ENCODE data around the gene YY1AP1.
"Not testable (repeated sequence)": the region's sequence is repeated elsewhere in the genome, so short reads cannot be mapped to it uniquely, and the experiment has no call there.

YY1AP1 gene

DNA sequence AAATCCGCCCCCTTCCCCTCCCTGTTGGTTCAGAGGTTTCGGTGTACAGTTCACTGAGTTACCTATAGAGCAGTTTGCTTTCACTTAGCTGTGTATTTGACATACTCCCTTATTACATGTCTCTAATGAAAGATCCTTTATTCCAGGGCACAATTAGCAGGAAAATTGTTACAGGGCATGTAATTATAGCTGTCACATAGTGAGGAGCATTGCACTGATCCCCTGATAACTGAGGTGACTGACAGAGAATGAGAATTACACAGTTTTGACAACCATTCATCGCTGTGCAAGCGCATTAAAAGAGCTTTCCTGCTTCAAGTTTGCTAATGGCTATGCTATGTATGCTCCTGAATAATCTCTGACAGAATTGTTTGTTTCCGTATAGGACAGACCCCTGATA is 27.2 kb upstream of the YY1AP1 start:
- TF ChIP-seq, protein P1, sequence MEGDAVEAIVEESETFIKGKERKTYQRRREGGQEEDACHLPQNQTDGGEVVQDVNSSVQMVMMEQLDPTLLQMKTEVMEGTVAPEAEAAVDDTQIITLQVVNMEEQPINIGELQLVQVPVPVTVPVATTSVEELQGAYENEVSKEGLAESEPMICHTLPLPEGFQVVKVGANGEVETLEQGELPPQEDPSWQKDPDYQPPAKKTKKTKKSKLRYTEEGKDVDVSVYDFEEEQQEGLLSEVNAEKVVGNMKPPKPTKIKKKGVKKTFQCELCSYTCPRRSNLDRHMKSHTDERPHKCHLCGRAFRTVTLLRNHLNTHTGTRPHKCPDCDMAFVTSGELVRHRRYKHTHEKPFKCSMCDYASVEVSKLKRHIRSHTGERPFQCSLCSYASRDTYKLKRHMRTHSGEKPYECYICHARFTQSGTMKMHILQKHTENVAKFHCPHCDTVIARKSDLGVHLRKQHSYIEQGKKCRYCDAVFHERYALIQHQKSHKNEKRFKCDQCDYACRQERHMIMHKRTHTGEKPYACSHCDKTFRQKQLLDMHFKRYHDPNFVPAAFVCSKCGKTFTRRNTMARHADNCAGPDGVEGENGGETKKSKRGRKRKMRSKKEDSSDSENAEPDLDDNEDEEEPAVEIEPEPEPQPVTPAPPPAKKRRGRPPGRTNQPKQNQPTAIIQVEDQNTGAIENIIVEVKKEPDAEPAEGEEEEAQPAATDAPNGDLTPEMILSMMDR (IDR thresholded peaks at IDR 0.05; ENCODE audit: low read depth, low read length): no peak
- DNase-seq (ENCODE audit: low read depth in 2 of 2): no peak
- no peak overlapping the region for H3K4me3 ChIP-seq (replicated peaks in 1 of 2; ENCODE audit: low read depth in 2 of 2, low read length in 2 of 2)

DNA sequence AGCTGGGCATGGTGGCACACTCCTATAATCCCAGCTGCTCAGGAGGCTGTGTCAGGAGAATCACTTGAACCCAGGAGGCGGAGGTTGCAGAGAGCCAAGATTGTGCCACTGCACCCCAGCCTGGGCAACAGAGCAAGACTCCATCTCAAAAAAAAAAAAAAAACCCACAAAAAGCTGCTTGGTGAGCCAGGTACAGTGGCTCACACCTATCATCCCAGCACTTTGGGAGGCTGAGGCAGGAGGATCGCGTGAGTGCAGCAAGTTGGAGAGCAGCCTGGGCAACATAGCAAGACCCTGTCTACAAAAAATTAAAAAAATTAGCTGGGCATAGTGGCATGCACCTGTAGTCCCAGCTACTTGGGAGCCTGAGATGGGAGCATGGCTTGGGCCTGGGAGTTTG is 26.5 kb upstream of the YY1AP1 start:
- H3K4me3 ChIP-seq (replicated peaks in 1 of 2; ENCODE audit: low read depth in 2 of 2, low read length in 2 of 2); DNase-seq (ENCODE audit: low read depth in 2 of 2): not testable (repeated sequence)

DNA sequence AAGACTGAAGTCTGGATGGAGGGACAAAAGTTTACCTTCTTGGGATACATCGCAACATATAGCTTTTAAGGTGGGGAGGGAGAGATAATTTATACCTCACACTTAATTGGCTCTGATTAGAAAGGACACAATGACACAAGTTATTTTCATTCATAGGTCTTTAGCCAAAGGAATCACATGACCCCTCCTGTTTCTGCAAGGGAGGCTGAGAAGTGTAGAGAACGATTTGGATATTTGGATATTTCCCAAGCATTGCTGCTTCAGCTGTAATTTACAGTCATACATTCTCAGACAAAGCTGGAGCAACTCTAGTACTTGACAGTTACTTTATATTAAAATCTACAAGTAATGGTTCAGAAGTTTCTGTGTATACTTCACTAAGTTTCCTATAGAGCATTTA is 24.5 kb upstream of the YY1AP1 start:
- TF ChIP-seq, protein P1 (IDR thresholded peaks at IDR 0.05; ENCODE audit: low read depth, low read length): no peak
- H3K4me3 ChIP-seq (replicated peaks in 1 of 2; ENCODE audit: low read depth in 2 of 2, low read length in 2 of 2): no peak overlapping the region
- DNase-seq (ENCODE audit: low read depth in 2 of 2): peak in 1 of 2 donors; percentile 26

DNA sequence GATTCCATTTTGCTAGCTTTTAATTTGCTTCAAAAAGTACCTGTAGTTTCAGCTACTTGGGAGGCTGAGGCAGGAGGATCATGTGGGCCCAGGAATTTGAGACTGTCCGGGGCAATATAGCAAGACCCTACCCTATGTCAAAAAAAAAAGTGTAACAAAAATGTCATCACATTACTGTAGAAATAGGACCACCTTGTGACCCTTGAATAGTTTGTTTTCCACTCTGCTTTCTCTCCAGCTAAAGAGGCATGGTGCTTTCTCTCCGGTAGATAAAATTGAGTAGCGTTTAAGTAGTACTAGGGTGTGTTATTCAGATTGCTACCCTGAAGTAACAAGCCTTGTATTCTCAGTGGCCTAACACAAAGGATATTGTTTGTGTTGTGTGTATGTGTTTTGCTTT is 24.1 kb upstream of the YY1AP1 start:
- peak in 1 of 2 donors; percentile 15 for DNase-seq (ENCODE audit: low read depth in 2 of 2)
- TF ChIP-seq, protein P1 (IDR thresholded peaks at IDR 0.05; ENCODE audit: low read depth, low read length): peak; percentile 5
- H3K4me3 ChIP-seq (replicated peaks in 1 of 2; ENCODE audit: low read depth in 2 of 2, low read length in 2 of 2): not testable (repeated sequence)

DNA sequence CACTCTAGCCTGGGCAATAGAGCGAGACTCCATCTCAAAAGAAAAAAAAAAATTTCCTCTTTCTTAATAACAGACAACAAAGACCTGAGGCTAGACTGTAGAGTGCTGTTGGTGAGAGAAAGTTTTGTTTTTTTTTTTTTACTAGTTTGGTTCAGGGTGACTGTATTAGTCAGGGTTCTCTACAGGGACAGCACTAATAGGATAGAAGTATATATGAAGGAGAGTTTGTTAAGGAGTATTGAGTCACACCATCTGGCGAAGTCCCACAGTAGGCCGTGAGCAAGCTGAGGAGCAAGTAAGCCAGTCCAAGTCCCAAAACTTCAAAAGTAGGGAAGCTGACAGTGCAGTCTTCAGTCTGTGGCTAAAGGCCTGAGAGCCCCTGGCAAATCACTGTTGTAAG is 22.9 kb upstream of the YY1AP1 start:
- DNase-seq (ENCODE audit: low read depth in 2 of 2); H3K4me3 ChIP-seq (replicated peaks in 1 of 2; ENCODE audit: low read depth in 2 of 2, low read length in 2 of 2): not testable (repeated sequence)

DNA sequence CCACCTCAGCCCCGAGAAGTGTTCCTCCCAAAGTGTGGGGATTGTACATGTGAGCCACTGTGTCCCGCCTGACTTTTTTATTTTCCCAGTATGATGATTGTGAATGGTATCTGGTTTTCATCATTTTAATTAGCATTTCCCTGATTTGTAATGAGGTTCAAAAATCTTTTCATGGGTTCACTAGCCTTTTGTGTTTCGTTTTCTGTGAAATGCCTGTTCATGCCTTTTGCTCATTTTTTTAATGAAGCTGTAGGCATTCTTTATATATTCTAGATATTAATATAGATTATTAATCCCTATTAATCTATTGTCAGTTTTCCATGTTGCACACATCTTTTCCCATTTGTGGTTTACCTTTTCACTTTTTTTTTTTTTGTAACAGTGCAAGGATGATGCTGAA is 20.8 kb upstream of the YY1AP1 start:
- TF ChIP-seq, protein P1 (IDR thresholded peaks at IDR 0.05; ENCODE audit: low read depth, low read length): no peak
- no peak for DNase-seq (ENCODE audit: low read depth in 2 of 2)
- no peak overlapping the region for H3K4me3 ChIP-seq (replicated peaks in 1 of 2; ENCODE audit: low read depth in 2 of 2, low read length in 2 of 2)

DNA sequence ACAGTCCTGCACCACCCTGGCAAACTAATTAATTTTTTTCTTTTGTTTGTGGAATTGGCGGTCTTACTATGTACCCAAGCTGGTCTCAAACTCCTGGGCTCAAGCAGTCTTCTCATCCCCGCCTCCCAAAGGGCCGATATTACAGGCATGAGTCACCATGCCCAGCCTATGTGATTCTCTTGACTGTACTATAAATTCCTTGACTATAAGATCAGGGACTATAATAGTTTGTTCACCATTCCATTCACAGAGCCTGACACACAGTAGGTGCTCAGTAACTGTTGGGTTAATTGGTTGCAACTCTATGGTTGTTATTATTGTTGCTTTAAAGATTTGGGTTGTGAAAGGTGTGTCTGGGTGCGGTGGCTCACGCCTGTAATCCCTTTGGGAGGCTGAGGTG is 17.6 kb upstream of the YY1AP1 start:
- TF ChIP-seq, protein P1 (IDR thresholded peaks at IDR 0.05; ENCODE audit: low read depth, low read length): no peak
- H3K4me3 ChIP-seq (replicated peaks in 1 of 2; ENCODE audit: low read depth in 2 of 2, low read length in 2 of 2): no peak overlapping the region
- peak; percentile 35 to 79 for DNase-seq (ENCODE audit: low read depth in 2 of 2)

DNA sequence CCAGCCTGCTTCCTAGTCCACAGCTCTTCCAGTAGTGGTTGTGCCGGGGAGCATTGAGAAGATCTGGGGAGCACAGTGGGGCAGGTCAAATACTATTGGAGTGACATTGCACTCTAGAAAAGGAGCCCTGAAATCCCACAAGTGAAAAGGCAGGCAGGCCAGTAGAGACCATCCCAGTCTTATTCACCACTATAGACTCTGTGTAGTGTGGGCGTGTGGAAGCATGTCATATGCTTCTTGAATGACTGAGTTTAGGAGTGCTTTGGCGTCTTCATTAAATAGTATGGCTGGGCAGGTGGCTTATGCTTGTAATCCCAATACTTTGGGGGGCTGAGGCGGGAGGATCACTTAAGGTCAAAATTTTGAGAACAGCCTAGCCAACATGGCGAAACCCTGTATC is 15.8 kb upstream of the YY1AP1 start:
- H3K4me3 ChIP-seq (replicated peaks in 1 of 2; ENCODE audit: low read depth in 2 of 2, low read length in 2 of 2); DNase-seq (ENCODE audit: low read depth in 2 of 2): not testable (repeated sequence)

DNA sequence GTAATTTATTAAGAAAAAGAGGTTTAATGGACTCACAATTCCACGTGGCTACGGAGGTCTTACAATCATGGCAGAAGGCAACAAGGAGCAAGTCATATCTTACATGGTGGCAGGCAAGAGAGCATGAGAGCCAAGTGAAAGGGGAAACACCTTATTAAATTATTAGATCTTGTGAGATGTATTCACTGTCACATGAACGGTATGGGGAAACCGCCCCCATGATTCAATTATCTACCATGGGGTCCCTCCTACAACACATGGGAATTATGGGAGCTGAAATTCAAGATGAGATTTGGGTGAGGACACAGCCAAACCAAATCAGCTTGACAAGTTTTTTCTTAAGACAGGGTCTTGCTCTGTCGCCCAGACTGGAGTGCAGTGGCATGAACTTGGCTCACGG is 14.6 kb upstream of the YY1AP1 start:
- TF ChIP-seq, protein P1 (IDR thresholded peaks at IDR 0.05; ENCODE audit: low read depth, low read length): no peak
- DNase-seq (ENCODE audit: low read depth in 2 of 2): no peak
- no peak overlapping the region for H3K4me3 ChIP-seq (replicated peaks in 1 of 2; ENCODE audit: low read depth in 2 of 2, low read length in 2 of 2)

DNA sequence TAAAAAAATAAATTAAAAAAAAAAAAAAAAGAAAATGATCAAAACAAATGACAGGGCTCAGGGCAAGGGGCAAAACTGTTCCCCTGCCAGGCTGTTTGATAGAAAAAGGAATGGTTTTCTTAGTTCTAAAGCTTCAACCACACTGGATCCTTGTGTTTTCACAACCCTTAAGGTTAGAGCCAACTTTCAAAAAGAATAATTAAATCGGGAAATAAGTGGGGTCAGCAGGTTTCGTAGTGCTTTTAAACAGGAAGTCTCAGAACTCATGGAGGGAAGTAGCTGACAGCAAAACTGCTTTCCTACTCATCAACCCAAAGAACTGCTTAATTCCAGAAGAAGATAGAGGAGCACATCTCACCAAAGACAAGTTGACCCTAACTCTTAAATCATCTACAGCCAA is 13.1 kb upstream of the YY1AP1 start:
- not testable (repeated sequence) for DNase-seq (ENCODE audit: low read depth in 2 of 2); H3K4me3 ChIP-seq (replicated peaks in 1 of 2; ENCODE audit: low read depth in 2 of 2, low read length in 2 of 2)

DNA sequence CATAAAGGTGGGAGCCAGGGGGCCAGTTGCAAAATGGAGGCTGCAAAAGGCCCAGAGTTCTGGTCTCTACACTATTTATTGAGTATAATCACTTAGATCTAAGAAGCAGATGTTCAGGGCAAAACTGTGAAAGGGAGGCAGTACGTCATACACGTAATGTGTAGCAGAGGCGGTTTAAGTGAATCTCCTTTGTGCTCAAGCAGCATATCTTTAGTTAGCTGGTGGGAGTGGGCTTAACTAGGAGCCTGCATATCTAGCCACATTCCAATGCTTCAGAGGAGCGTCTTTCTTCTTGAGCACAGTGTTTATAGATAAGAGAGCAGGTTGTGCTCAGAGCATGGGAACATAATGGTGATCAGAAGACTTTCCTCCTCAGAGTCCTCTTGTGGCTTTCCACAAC is 10.5 kb upstream of the YY1AP1 start:
- not testable (repeated sequence) for DNase-seq (ENCODE audit: low read depth in 2 of 2)

More for the DNA sequence above, 10.5 kb upstream of the YY1AP1 start:
- not testable (repeated sequence) for H3K4me3 ChIP-seq (replicated peaks in 1 of 2; ENCODE audit: low read depth in 2 of 2, low read length in 2 of 2)

All from cardiac fibroblast (primary cell).